Left ventricle myocardium inferior (tissue), 1 donor: ENCODE measurements around the gene YIF1A. TPM values are rescaled to one million over a fixed set of nuclear protein-coding genes. Genes with fewer than 3 reads are reported as not detected.
A peak's percentile ranks its signal among the peaks of the same experiment; 100 is the strongest.

ENCODE experiments used
- DNase-seq: peaks from one replicate; pipeline ENCODE4 v3.0.0-alpha.2; 2020
- H3K27ac ChIP-seq: fragments of 200-600 bp; replicated peaks from 2 replicates; pipeline ENCODE4 v1.8.0; 2021
- H3K27me3 ChIP-seq: fragments of 200-600 bp; 2 replicates; pipeline ENCODE4 v1.8.0; 2021; ENCODE audit warnings: low read depth
- H3K36me3 ChIP-seq: fragments of 200-600 bp; 2 replicates; pipeline ENCODE4 v1.8.0; 2021
- H3K4me1 ChIP-seq: fragments of 200-600 bp; 2 replicates; pipeline ENCODE4 v1.8.0; 2021
- H3K4me3 ChIP-seq: fragments of 200-600 bp; 2 replicates; pipeline ENCODE4 v1.8.0; 2021; ENCODE audit warnings: mild to moderate bottlenecking, moderate library complexity
- H3K9me3 ChIP-seq: fragments of 200-600 bp; replicated peaks from 2 replicates; pipeline ENCODE4 v1.8.0; 2021
- CTCF ChIP-seq: fragments of 200-600 bp; IDR thresholded peaks from 2 replicates; pipeline ENCODE4 v1.8.0; 2021; ENCODE audit warnings: antibody characterized with exemption, mild to moderate bottlenecking, borderline replicate concordance
- intact Hi-C: fragments of 100-400 bp; cut with micrococcal nuclease; formaldehyde crosslinking; loops from one replicate; pipeline ENCODE4 v1.11.0; 2022
- total RNA-seq: library from RNA; stranded (reverse); fragmentation: NEBNext Ultra II Directional; extraction: Animal tissue kit (Norgen Biotek cat#: 25700); gene quantifications from one replicate; pipeline ENCODE4 v1.2.1, GENCODE V29; 2021
- donor health status: DM: no; HTN: yes; CAD: no; lungs with severe emphysema.

YIF1A gene
- total RNA-seq, 1 donor from 2014 or later = 45.6 TPM

GRCh38 chr11:66294626-66295620 lies 6.0 kb upstream of the YIF1A start:
- TF ChIP-seq CTCF = no peak
- Histone ChIP-seq H3K4me3 (no peak overlapping the region), H3K4me1 (peaks cover 13% of the 10 kb centered on the region), H3K27ac (no peak overlapping the region), H3K9me3 (no peaks in the 10 kb centered on the region), H3K36me3 (no peaks in the 10 kb centered on the region), H3K27me3 (peaks cover 67% of the 10 kb centered on the region)
- intact Hi-C loops = no loop called here
- DNase-seq = no peak

- no peak for TF ChIP-seq CTCF
- Histone ChIP-seq H3K27ac (no peak overlapping the region), H3K36me3 (no peaks in the 10 kb centered on the region), H3K4me1 (peaks cover 17% of the 10 kb centered on the region), H3K27me3 (peaks cover 67% of the 10 kb centered on the region), H3K9me3 (no peaks in the 10 kb centered on the region), H3K4me3 (no peak overlapping the region)
- intact Hi-C loops = no loop called here
- DNase-seq = no peak
Measured at GRCh38 chr11:66293777-66294625, 5.1 kb upstream of the YIF1A start.

- no peak for DNase-seq
- H3K36me3 ChIP-seq = no peaks in the 10 kb centered on the region
- no peak overlapping the region for H3K4me3 ChIP-seq
- H3K9me3 ChIP-seq = no peaks in the 10 kb centered on the region
- peaks cover 22% of the 10 kb centered on the region for H3K4me1 ChIP-seq
- H3K27ac ChIP-seq = no peak overlapping the region
- peaks cover 67% of the 10 kb centered on the region for H3K27me3 ChIP-seq
- TF ChIP-seq CTCF = no peak
- intact Hi-C loops = no loop called here
Measured at GRCh38 chr11:66293352-66293751, 4.4 kb upstream of the YIF1A start.

- H3K36me3 ChIP-seq = no peaks in the 10 kb centered on the region
- H3K27me3 ChIP-seq = peaks cover 67% of the 10 kb centered on the region
- intact Hi-C loops = no loop called here
- no peak overlapping the region for H3K27ac ChIP-seq
- no peaks in the 10 kb centered on the region for H3K9me3 ChIP-seq
- no peak for DNase-seq
- H3K4me1 ChIP-seq = peaks cover 28% of the 10 kb centered on the region
- peak overlapping the region; percentile 60 for H3K4me3 ChIP-seq
- TF ChIP-seq CTCF = no peak
Measured at GRCh38 chr11:66292543-66293332, 3.8 kb upstream of the YIF1A start.
